Mucosa of rectum (tissue), 2 donors: ENCODE data around the gene PCDHGC5.
A peak's percentile ranks its signal among the peaks of the same experiment; 100 is the strongest.

Experiments
- H3K27ac ChIP-seq, 2 donors: one replicate each; pipeline ENCODE4 v1.7.0; 2013; ENCODE audit warnings: inconsistent platforms in 2 of 2, low read depth in 2 of 2, low read length in 2 of 2
- H3K27me3 ChIP-seq, 2 donors: one replicate each; pipeline ENCODE4 v1.7.0; 2013; ENCODE audit warnings: low read length in 2 of 2; ENCODE audit not compliant: control insufficient read depth in 2 of 2, insufficient read depth in 2 of 2
- H3K36me3 ChIP-seq, 2 donors: one replicate each; pipeline ENCODE4 v1.7.0; 2013; ENCODE audit warnings: low read length in 2 of 2; ENCODE audit not compliant: control insufficient read depth in 2 of 2, insufficient read depth in 2 of 2
- H3K4me1 ChIP-seq, 2 donors: one replicate each; pipeline ENCODE4 v1.7.0; 2013; ENCODE audit warnings: low read length in 2 of 2, mild to moderate bottlenecking in 1 of 2; ENCODE audit not compliant: control insufficient read depth in 2 of 2, insufficient read depth in 2 of 2
- H3K4me3 ChIP-seq, 2 donors: one replicate each; pipeline ENCODE4 v1.7.0; 2013; ENCODE audit warnings: low read length in 2 of 2
- H3K9ac ChIP-seq, 2 donors: one replicate each; pipeline ENCODE4 v1.7.0; 2013; ENCODE audit warnings: low read length in 2 of 2, low read depth in 1 of 2, mild to moderate bottlenecking in 1 of 2
- H3K9me3 ChIP-seq, 2 donors: one replicate each; pipeline ENCODE4 v1.7.0; 2013; ENCODE audit warnings: low read length in 2 of 2; ENCODE audit not compliant: control insufficient read depth in 2 of 2
- donor health status: healthy.
- donor health status: Normal muscosa, but diverticular disease.

PCDHGC5 gene

GRCh38 chr5:141512911-141513626 is 24.2 kb downstream of the PCDHGC5 start:
- H3K36me3 ChIP-seq: peaks cover 11 to 27% of the 10 kb centered on the region in 2 donors
- peak overlapping the region; percentile 47 to 61 for H3K9ac ChIP-seq
- peaks cover 6 to 23% of the 10 kb centered on the region in 2 donors for H3K4me1 ChIP-seq

GRCh38 chr5:141513627-141514329 is 24.9 kb downstream of the PCDHGC5 start:
- peak overlapping the region; percentile 47 to 61 for H3K9ac ChIP-seq
- peaks cover 6 to 22% of the 10 kb centered on the region in 2 donors for H3K4me1 ChIP-seq
- peaks cover 14 to 31% of the 10 kb centered on the region in 2 donors for H3K36me3 ChIP-seq
- no peaks in the 10 kb centered on the region for H3K27me3 ChIP-seq
- H3K27ac ChIP-seq: peak overlapping the region; percentile 47 to 68
- H3K4me3 ChIP-seq: peak overlapping the region; percentile 59 to 75
- H3K9me3 ChIP-seq: no peaks in the 10 kb centered on the region

More at GRCh38 chr5:141512911-141513626, 24.2 kb downstream of the PCDHGC5 start:
- peak overlapping the region; percentile 47 to 68 for H3K27ac ChIP-seq
- H3K4me3 ChIP-seq: peak overlapping the region; percentile 59 to 75
- no peaks in the 10 kb centered on the region for H3K9me3 ChIP-seq
- no peaks in the 10 kb centered on the region for H3K27me3 ChIP-seq

DNA sequence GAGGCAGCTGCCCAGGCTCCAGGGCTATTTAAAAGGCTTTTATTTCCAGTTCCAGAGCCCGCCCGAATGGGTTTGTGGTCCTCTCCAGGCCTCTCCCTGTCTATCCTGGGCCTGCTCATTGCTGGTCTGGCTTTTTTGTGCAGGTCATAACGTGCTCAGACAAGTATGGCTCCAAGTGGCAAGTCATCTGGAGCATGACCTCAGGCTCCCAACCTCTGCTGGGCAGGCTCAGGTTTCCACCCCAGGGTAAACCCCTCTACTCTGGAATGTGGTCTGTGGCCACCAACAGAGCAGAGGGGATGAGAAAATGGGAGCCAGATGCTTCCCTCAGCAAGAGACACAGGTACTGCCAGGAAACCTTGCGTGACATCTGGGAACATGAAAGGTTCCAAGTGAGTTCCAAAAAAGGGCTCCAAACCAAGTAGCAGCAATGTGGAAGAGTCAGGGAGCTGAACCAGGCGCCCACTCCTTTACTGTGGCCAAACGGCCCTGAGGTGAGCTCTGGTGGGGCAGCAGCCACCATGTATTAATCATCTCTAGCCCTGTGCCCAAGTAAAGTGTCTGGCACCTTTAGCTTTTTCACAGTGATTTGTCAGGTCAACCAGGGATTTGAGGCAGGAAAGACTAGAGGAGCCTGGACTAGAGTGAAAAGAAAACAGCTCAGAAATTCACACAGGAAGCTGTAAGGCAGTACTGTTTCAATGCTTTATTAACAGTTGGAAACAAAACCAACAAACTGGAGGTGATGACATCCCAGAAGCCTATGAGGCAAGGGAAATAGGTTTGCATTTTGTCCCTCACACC is 25.7 kb downstream of the PCDHGC5 start:
- peaks cover 20 to 32% of the 10 kb centered on the region in 2 donors for H3K36me3 ChIP-seq
- H3K9me3 ChIP-seq: no peaks in the 10 kb centered on the region
- peaks cover 6 to 17% of the 10 kb centered on the region in 2 donors for H3K4me1 ChIP-seq
- H3K9ac ChIP-seq: no peak overlapping the region
- H3K27me3 ChIP-seq: no peaks in the 10 kb centered on the region
- H3K4me3 ChIP-seq: peak overlapping the region in 1 of 2 donors; percentile 75
- peak overlapping the region in 1 of 2 donors; percentile 68 for H3K27ac ChIP-seq

DNA sequence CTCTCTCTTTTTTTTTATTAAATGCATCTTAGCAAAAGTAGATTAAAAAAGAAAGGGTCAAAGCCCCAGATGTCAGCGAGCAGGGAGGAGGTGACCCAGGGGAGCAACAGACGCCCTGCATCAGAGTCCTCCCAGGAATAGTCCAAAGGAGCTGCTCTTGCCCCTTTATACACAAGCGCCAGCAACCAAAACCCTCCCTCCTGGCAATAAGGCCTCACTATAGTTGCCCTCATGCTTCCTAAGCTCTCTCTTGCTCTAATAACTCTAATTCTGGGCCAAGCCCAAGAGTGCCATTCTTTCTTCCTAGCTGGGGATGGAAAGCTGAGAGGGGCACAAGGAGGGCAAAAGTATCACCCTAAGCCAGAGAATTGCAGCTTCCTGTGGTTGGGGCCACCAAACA is 26.3 kb downstream of the PCDHGC5 start:
- Histone ChIP-seq H3K4me3 (no peak overlapping the region), H3K36me3 (peaks cover 20 to 34% of the 10 kb centered on the region in 2 donors), H3K9ac (no peak overlapping the region), H3K27me3 (no peaks in the 10 kb centered on the region), H3K9me3 (no peaks in the 10 kb centered on the region), H3K27ac (no peak overlapping the region), H3K4me1 (peaks cover 6 to 15% of the 10 kb centered on the region in 2 donors)

DNA sequence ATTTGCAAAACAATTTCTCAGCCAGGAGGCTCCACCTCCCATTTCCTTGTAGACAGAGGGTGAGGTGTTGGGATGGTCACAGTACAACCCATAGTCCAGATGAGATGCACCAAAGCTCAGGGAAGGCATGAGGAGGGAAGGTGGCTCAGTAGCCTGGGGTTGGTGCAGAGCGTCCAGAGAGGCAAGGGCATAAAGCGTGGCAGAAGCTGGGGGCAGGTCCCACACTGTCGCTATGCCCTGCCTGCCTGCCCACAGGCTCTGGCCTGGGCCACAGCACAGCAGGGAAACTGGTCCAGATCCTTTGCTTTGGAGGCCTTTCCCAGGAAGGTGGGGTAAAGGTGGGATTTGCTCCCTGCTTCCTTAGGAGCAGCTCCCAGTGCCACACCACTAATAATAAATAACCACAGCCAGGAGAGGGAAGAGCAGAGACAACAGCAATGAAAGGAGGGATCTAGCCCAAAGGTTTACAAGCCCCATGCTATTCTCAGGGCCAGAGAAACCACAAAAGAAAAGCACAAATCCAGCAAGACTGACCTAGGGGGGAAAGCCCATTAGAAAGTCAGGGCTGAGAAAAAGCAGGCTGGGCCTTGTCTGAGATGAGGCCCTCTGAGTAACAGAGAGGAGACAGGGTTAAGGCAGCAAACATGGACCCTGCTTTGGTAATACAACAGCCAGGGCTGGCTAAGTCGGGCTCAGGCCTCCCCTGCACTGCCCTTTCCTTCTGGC is 27.2 kb downstream of the PCDHGC5 start:
- H3K9ac ChIP-seq: no peak overlapping the region
- no peak overlapping the region for H3K27ac ChIP-seq
- no peaks in the 10 kb centered on the region for H3K9me3 ChIP-seq
- H3K4me3 ChIP-seq: no peak overlapping the region
- no peaks in the 10 kb centered on the region for H3K27me3 ChIP-seq
- H3K4me1 ChIP-seq: peaks cover 12 to 15% of the 10 kb centered on the region in 2 donors
- H3K36me3 ChIP-seq: peaks cover 20 to 36% of the 10 kb centered on the region in 2 donors

DNA sequence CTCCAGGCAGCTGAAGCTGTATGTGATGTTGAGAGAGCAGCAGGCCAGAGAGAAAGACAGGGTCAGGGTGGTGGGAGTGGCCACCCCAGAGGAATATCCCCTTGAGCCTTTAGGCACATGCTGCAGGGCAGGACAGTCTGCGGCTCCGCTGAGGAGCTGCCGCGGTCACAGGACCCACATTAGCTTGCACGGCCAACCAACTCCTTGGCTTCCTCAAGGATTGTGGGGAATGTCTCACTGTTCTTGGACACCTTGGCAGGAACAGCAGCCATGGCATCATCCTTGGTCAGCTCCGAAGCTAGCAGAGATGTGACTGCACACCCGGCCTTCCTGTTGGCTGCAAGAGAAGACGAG is 27.8 kb downstream of the PCDHGC5 start:
- Histone ChIP-seq H3K36me3 (peaks cover 20 to 33% of the 10 kb centered on the region in 2 donors), H3K27ac (no peak overlapping the region), H3K9me3 (no peaks in the 10 kb centered on the region), H3K4me1 (peaks cover 15 to 17% of the 10 kb centered on the region in 2 donors), H3K4me3 (no peak overlapping the region), H3K9ac (no peak overlapping the region), H3K27me3 (no peaks in the 10 kb centered on the region)

- peaks cover 20 to 40% of the 10 kb centered on the region in 2 donors for H3K36me3 ChIP-seq
- H3K27ac ChIP-seq: peak overlapping the region; percentile 2 to 11
Observed at GRCh38 chr5:141517312-141517711, 28.4 kb downstream of the PCDHGC5 start.

GRCh38 chr5:141517880-141518617 is 29.2 kb downstream of the PCDHGC5 start:
- Histone ChIP-seq H3K4me3 (no peak overlapping the region), H3K9me3 (no peaks in the 10 kb centered on the region), H3K4me1 (peaks cover 21 to 22% of the 10 kb centered on the region in 2 donors), H3K36me3 (peaks cover 20 to 46% of the 10 kb centered on the region in 2 donors), H3K27ac (peak overlapping the region; percentile 2 to 11), H3K27me3 (no peaks in the 10 kb centered on the region), H3K9ac (no peak overlapping the region)

More at GRCh38 chr5:141517312-141517711, 28.4 kb downstream of the PCDHGC5 start:
- Histone ChIP-seq H3K9ac (no peak overlapping the region), H3K4me3 (no peak overlapping the region), H3K4me1 (peaks cover 21% of the 10 kb centered on the region in 2 donors), H3K9me3 (no peaks in the 10 kb centered on the region), H3K27me3 (no peaks in the 10 kb centered on the region)

GRCh38 chr5:141518618-141519015 is 29.7 kb downstream of the PCDHGC5 start:
- Histone ChIP-seq H3K27me3 (no peaks in the 10 kb centered on the region), H3K36me3 (peaks cover 20 to 50% of the 10 kb centered on the region in 2 donors), H3K4me3 (no peak overlapping the region), H3K9ac (no peak overlapping the region), H3K9me3 (no peaks in the 10 kb centered on the region), H3K4me1 (peaks cover 16 to 18% of the 10 kb centered on the region in 2 donors), H3K27ac (no peak overlapping the region)
